Fibroblast of peridontal ligament (primary cell): ENCODE data around the gene ABHD14A.
"Not testable (repeated sequence)": the region's sequence is repeated elsewhere in the genome, so short reads cannot be mapped to it uniquely, and the experiment has no call there.

ENCODE experiments used
- DNase-seq: peaks from one replicate; pipeline ENCODE4 v3.0.0-alpha.2; 2010; ENCODE audit errors: extremely low read depth

The ABHD14A gene

DNA sequence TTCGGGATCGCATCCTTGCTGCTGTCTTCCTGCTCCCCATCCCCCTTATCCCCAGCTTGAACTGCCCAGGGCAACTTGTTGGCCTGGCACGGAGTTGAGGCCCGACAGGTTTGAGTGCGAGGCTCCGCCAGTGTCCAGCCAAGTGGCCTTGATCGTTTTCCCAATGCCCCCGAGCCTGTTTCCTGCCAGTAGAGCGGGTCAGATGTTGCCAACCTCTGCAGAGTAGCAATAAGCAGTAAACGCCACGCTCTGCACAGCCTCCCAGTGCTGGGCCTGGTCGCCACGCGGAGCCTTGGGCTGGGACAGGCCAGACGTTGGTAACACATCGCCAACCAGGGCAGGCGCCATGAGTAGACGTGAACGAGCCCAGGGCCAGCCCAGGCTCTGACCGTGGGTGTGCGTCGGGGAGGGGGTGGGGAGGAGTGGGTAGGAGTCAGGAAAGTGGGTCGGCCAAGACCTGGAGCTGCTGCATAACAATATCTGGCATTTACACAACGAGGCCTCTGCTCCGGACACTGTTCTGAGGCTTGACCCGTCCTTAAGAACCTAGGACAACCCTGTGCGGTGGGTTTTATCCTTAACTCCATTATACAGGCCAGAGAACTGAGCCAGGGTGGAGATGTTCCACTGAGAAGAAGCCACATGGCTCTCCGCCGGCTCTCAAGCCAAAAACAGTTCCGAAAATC, 444 bp upstream of the ABHD14A start:
- no peak for DNase-seq

- DNase-seq, result peak; percentile 65
Measured at GRCh38 chr3:51975852-51976549, 1.1 kb downstream of the ABHD14A start.

- no peak for DNase-seq
Measured at GRCh38 chr3:51977446-51978142, 2.7 kb downstream of the ABHD14A start.

GRCh38 chr3:51978143-51978502, 3.3 kb downstream of the ABHD14A start:
- no peak for DNase-seq

DNA sequence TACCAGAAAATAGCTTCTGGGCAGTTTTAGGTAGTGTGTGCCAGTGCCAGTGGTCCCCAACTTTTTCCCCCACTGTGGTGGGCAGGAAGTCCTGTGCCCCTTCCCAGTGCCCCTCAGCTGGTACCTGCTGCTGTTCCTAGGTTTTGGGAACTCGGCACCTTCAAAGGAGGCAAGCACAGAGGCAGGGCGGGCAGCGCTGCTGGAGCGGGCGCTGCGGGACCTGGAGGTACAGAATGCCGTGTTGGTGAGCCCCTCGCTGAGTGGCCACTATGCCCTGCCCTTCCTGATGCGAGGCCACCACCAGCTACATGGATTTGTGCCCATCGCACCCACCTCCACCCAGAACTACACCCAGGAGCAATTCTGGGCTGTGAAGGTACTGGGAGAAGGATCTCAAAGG, 5.4 kb downstream of the ABHD14A start:
- DNase-seq, result no peak

GRCh38 chr3:51982352-51982837, 7.5 kb downstream of the ABHD14A start:
- DNase-seq, result no peak

GRCh38 chr3:51982838-51983577, 8.1 kb downstream of the ABHD14A start, which contains the start of gene ACY1:
ACY1 (plus strand) TSS chr3:51983535; CDS start chr3:51984065, 530 bp downstream.
- DNase-seq, result peak; percentile 76

GRCh38 chr3:51983578-51984268, 8.9 kb downstream of the ABHD14A start:
- no peak for DNase-seq

- no peak for DNase-seq
Measured at GRCh38 chr3:51984269-51984647, 9.4 kb downstream of the ABHD14A start.

GRCh38 chr3:51985063-51985462, 10.2 kb downstream of the ABHD14A start:
- no peak for DNase-seq

DNA sequence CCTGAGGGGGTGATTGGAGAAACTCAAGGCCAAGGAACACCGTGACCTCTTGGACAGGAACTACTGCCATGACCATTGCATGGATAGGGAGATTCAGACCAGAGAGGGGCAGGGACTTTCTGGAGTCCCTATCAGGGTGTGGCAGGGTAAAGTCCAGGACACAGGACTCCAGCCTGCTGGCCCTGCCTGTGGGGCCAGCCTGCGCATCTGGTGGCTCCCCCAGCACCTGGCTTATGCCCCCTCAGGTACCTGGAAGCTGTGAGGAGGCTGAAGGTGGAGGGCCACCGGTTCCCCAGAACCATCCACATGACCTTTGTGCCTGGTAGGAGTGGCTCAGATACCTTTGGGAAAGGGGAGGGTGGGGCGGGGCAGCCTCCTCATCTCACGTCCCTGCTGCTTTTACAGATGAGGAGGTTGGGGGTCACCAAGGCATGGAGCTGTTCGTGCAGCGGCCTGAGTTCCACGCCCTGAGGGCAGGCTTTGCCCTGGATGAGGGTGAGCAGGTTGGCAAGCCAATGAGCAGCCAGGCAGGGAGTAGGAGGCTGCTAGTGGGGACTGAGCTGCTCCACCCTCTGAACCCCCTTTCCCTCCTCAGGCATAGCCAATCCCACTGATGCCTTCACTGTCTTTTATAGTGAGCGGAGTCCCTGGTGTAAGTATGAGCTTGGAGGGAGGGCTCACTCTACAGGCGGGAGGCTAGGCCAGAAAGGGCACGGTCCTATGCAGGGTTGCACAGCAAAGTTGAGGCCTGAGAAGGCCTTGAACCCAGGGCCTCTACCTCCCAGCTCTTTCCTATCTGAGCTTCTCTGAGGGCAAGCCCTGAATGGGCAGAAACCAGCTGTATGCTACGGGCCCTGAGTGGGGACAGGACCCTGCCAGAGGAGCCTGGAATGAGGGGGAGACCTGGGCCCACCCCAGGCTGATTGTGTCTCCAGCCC, 11.4 kb downstream of the ABHD14A start:
- DNase-seq, result no peak

DNA sequence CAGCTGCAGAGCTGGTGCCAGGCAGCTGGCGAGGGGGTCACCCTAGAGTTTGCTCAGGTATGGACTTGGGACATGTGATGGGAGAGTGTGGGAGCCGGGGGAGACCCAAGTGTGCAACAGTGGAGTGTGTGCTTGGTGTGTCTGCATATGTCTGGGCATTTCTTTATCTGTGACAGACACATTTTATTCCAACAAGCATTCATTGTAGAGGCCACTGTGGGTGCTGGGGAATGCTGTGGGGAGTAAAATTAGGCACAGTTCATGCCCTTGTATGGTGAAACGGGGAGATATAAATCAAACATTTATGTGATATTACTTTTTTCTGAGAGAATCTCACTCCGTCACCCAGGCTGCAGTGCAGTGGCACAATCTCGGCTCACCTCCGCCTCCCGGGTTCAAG, 12.7 kb downstream of the ABHD14A start:
- DNase-seq, result no peak

DNA sequence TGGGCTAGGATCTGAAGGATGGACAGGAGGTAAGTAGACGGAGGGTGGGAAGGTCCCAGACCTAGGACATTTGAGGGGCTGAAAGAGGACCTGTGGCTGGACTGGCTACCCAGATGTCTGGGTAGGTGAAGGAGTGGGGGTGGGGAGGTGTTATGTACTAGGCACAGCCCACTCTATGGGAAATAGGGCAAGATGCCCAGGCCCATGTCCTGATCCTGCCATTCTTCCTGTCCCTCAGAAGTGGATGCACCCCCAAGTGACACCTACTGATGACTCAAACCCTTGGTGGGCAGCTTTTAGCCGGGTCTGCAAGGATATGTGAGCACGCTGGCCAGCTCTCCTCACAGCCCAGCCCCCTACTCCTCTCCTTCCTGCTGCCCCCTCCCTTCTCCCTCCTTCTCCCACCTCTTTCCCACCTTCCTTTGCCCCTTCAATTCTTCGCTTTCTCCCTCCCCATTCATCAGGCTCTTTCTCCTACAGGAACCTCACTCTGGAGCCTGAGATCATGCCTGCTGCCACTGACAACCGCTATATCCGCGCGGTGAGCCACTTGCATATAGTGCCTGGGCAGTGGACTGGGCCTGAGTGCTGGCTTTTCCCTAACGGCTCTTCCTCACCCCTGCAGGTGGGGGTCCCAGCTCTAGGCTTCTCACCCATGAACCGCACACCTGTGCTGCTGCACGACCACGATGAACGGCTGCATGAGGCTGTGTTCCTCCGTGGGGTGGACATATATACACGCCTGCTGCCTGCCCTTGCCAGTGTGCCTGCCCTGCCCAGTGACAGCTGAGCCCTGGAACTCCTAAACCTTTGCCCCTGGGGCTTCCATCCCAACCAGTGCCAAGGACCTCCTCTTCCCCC, 13.7 kb downstream of the ABHD14A start:
- no peak for DNase-seq

- not testable (repeated sequence) for DNase-seq
Measured at GRCh38 chr3:51990501-51990971, 15.7 kb downstream of the ABHD14A start.

GRCh38 chr3:51992017-51992682, 17.3 kb downstream of the ABHD14A start:
- DNase-seq, result no peak

DNA sequence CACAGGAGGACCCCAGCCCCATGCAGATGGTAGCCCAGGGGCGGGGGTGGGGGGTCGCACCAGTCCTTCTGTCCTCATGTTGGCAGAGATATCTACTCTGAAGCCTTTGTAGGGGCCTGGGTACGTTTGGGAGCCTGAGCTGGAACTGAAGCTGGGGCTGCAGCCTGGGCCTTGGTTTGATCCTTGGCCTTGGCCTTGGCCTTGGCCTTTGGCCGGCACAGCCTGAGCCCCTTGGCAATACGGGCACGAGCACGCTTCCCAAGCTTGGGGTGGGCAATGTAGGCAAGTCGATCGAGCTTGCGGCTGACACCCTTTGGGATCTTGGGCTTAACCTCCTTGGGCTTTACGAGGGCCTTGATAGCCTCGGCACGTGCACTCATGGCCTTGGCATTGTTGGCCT, 18.8 kb downstream of the ABHD14A start:
- not testable (repeated sequence) for DNase-seq

DNA sequence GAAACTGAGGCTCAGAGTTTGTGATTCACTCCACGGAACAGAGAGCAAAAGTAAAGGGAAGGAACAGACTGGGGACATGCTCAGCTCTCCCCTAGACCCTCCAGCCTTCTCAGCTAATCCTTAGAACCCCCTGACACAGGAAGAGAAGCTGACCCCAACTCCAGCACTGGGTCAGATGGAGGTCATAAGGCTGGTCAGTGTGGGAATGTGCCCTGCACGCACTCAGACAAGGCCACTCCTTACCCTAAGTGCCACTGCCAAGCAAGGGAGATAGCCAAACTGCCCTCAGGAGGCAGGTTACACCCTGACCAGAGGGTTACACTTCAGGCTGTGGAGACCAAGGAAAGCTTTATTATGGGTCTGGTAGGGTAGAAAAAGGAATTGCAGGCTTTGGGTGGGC, 19.7 kb downstream of the ABHD14A start:
- no peak for DNase-seq

DNA sequence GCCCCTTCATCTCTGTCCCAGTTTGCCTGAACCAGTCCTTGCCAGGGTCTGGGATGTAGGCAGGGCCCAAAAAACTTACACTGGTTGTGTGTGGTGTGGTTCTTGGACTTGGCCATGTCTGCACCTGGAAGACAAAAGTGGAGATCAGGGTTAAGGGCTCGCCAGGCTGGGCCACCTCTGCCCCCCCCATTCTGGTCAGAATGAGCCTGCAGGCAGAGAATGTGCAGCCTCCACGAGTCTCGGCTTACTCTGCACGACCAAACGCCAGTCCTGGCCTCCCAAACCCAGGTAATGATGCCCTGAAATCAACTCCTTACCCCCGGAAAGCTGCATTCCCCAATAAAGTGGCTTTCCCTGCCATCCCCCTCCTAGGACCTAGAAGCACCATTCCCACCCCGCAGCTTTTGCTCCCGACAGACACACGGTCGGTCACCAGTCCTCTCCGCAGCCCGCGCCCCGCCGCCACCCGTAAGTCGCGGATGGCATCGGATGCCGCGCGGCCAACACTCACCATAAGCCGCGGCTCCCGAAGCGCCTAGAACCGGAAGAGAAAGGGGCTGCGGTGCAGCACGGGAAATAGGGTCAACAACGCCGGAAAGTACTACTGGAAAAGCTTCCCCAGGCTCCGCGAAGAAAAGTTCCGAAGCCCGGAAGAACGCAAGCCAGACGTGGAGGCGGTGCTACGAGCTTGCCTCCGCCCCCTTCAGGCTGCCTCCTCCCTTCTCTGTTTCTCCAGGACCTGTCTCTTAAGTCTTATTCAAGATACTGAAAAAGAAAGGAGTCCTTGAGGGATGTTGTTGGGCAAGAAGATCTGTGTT, 20.7 kb downstream of the ABHD14A start, which contains the start of gene RPL29:
TSS of gene RPL29 (minus strand) at position 550 of the 818 bp plus-strand sequence. CDS start at position 116, 434 bp downstream.
- DNase-seq, result peak; percentile 97
